ENCODE results near the gene MUC13.

GRCh38 chr3:124893526-124893925 lies 41.0 kb downstream of the MUC13 start:
- TF ChIP-seq CTCF (IDR thresholded peaks at IDR 0.05 in 4 of 5, conservative IDR thresholded peaks at IDR 0.05 in 1 of 5): no peak
- no peak for TF ChIP-seq POLR2A (IDR thresholded peaks at IDR 0.05)

All from gastrocnemius medialis (tissue), 4 donors.